Stimulated activated CD4-positive, alpha-beta T cell treated with anti-CD3 and anti-CD28 coated beads, Interleukin-12 subunit alpha, Interleukin-12 subunit beta, amount 100 ng/mL, for 24 hours (primary cell): ENCODE results near the gene FCGR2B.
"Not testable (repeated sequence)": the region's sequence is repeated elsewhere in the genome, so short reads cannot be mapped to it uniquely, and the experiment has no call there.

Experiments
- DNase-seq, 2 experiments: peaks; one replicate each; pipeline ENCODE4 v3.0.0-alpha.2; 2020; ENCODE audit warnings: low read depth in 2 of 2

FCGR2B gene

GRCh38 chr1:161662684-161663339 lies at the start of gene FCGR2B:
Gene FCGR2B, plus strand, starts transcription at chr1:161663143. Its CDS starts 99 bp downstream, at chr1:161663242.
- not testable (repeated sequence) for DNase-seq

- DNase-seq: not testable (repeated sequence)
These were observed 46.5 kb upstream of the FCGR2B start for GRCh38 chr1:161616417-161616816.

- DNase-seq: not testable (repeated sequence)
These were observed 44.4 kb upstream of the FCGR2B start for GRCh38 chr1:161618517-161618916.

GRCh38 chr1:161620399-161620798 lies 42.5 kb upstream of the FCGR2B start:
- not testable (repeated sequence) for DNase-seq

- DNase-seq: peak; percentile 86 to 92
These were observed 41.6 kb upstream of the FCGR2B start for GRCh38 chr1:161621181-161622000.

- not testable (repeated sequence) for DNase-seq
These were observed 40.9 kb upstream of the FCGR2B start for GRCh38 chr1:161622054-161622453.

GRCh38 chr1:161623401-161624051 lies 39.4 kb upstream of the FCGR2B start:
- not testable (repeated sequence) for DNase-seq

- DNase-seq: not testable (repeated sequence)
These were observed 38.3 kb upstream of the FCGR2B start for GRCh38 chr1:161624605-161625004.

GRCh38 chr1:161626445-161627146 lies 36.3 kb upstream of the FCGR2B start:
- not testable (repeated sequence) for DNase-seq

GRCh38 chr1:161630128-161630742 lies 32.7 kb upstream of the FCGR2B start:
- DNase-seq: not testable (repeated sequence)

GRCh38 chr1:161631076-161631475 lies 31.9 kb upstream of the FCGR2B start, which contains the start of gene FCGR3B:
Gene FCGR3B, minus strand, starts transcription at chr1:161631176. Its CDS starts 82 bp downstream, at chr1:161631094.
- no peak for DNase-seq

GRCh38 chr1:161634993-161635392 lies 27.9 kb upstream of the FCGR2B start:
- DNase-seq: not testable (repeated sequence)

GRCh38 chr1:161636189-161636782 lies 26.7 kb upstream of the FCGR2B start:
- not testable (repeated sequence) for DNase-seq

- not testable (repeated sequence) for DNase-seq
These were observed 26.0 kb upstream of the FCGR2B start for GRCh38 chr1:161636976-161637375.

- DNase-seq: not testable (repeated sequence)
These were observed 24.5 kb upstream of the FCGR2B start for GRCh38 chr1:161638251-161638993.

GRCh38 chr1:161639203-161639602 lies 23.7 kb upstream of the FCGR2B start:
- not testable (repeated sequence) for DNase-seq

- DNase-seq: not testable (repeated sequence)
These were observed 20.2 kb upstream of the FCGR2B start for GRCh38 chr1:161642697-161643096.

- DNase-seq: not testable (repeated sequence)
These were observed 19.3 kb upstream of the FCGR2B start for GRCh38 chr1:161643481-161644208.

- not testable (repeated sequence) for DNase-seq
These were observed 18.1 kb upstream of the FCGR2B start for GRCh38 chr1:161644855-161645254.
